GM18520 (cell line): Measurements from ENCODE around the gene OR1F1.
"Not testable (repeated sequence)": the region's sequence is repeated elsewhere in the genome, so short reads cannot be mapped to it uniquely, and the experiment has no call there.

Source experiments
- ATAC-seq: cut with Tn5 transposase; IDR thresholded peaks from one replicate; pipeline ENCODE4 v1.9.1; 2021; ENCODE audit not compliant: unreplicated experiment

The OR1F1 gene

GRCh38 chr16:3150346-3151218, 37.4 kb upstream of the OR1F1 start:
- peak; percentile 78 for ATAC-seq

DNA sequence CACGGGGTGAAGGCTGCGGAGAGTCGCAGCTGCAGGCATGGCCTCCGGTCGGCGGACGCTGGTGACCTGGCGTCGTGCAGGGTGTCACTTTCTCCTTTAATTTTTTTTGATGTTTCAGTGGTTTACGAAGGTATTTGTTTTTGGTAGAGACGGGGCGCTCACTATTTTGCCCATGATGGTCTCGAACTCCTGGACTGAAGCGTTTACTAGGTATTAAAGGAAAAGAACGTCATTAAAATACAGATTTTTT, 36.1 kb upstream of the OR1F1 start:
- ATAC-seq, result no peak

DNA sequence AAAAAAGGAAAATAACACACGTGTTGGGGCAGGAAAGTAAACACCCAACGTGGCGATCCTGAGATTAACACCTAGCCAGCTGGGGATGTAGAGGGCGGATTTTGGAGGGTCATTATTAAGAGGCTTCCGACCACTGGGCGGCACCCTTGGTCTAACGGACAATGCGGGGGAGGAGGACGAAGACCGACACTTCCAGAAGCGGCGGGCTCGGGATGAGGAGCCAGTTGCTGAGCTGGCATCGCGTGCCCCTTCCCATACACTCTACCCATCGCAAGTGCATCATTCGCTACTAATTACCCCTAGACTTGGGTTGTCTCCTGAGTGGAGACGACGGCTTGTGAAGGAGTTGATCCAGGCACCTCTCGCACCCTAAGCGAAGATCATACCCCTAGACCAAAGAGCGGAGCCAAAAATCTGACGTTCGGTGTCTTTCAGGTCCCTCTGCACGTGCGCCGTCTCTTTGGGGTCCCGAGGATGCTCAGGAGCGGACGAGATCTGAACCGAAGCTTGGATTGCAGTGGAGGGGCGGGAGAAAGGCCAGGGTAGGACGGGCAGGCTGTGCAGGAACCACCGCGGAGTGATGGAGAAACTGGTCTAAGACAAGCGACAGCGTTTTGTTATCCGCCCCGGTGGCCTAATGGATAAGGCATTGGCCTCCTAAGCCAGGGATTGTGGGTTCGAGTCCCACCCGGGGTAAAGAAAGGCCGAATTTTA, 35.6 kb upstream of the OR1F1 start:
- no peak for ATAC-seq

DNA sequence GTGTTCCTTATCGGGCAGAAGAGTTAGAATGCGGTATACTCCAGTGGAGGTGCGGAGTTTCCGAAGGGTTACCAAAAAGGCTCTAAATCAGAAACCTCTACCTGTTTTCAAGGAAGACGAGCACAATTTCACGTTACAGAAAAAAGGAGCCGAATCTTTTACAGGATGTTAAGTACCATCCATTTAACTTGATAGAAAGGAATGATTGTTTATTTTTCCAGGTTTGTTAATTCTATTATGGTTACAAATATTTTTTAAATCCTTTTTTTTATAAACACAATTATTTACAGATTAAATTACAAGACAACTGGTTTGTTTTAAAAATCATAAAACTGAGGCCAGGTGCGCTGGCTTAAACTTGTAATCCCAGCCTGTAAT, 35.0 kb upstream of the OR1F1 start:
- no peak for ATAC-seq

GRCh38 chr16:3155181-3155580, 32.8 kb upstream of the OR1F1 start:
- ATAC-seq, result no peak

DNA sequence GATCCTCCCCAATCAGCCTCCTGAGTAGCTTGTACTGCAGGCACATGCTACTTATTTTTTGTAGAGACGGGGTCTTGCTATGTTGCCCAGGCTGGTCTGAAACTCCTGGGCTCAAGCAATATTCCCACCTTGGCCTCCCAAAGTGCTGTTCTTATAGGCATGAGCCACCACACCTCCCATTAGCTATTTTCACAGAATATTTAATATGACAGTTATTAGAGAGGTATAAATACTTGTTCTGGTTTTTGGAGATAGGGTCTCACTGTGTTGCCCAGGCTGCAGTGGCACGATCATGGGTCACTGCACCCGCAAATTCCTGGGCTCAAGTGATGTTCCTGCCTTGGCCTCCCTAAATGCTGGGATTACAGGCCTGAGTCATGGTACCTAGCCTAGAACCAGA, 32.0 kb upstream of the OR1F1 start:
- no peak for ATAC-seq

DNA sequence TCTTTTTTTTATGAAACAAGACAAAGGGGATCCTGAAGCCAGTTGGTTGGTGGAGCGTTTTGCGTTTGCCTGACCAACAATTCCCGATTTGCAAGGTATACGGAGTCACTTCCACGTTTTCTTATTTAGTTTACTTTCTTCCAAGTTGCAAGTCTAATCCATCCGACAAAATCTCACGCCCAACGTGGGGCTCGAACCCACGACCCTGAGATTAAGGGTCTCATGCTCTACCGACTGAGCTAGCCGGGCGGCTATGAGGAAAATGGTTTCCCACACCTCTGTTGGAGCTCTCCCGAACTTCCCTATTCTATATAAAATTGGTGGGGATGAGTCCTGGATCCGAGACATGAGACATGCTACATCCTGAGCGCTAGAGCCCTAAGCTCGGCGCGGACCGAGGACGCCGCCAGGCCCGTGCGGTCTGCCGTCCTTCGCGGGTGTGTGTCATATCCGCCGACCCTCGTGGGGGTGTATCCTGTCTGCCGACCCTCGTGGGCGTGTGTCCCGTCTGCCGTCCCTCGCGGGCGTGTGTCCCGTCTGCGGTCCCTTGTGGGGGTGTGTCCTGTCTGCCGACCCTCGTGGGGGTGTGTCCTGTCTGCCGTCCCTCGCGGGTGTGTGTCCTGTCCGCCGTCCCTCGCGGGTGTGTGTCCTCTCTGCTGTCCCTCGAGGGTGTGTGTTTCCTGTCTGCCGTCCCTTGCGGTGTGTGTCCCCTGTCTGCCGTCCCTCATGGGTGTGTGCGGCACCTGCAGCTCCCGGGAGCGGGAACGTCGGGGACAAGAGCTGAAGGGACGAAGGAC, 30.6 kb upstream of the OR1F1 start:
- no peak for ATAC-seq

DNA sequence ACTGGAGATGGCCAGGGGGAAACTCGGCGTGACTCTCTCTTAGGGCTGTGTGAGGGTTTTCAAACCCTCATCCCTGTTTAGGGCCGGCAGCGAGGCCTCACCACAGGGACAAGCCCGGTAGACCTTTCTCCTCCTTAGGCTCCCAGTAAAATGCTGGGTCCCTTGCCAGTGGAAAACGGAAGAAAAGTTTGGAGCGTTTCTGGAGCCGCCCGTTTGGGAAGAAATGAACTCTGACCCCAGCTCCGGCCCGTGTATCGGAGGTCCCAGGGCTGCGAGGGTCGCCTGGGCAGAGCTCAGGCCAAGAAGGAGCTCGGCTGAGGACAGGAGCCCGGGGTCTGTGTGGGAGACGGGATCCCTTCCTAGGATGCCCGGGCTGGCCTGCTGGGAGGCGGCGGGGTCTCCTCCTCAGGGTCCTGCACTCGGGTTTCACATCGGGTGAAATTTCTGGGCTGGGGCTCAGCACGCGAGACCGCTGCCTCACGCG, 29.9 kb upstream of the OR1F1 start:
- no peak for ATAC-seq

GRCh38 chr16:3158510-3159314, 29.3 kb upstream of the OR1F1 start:
- no peak for ATAC-seq

GRCh38 chr16:3161235-3162018, 26.6 kb upstream of the OR1F1 start:
- no peak for ATAC-seq

GRCh38 chr16:3164121-3164991, 23.6 kb upstream of the OR1F1 start:
- no peak for ATAC-seq

DNA sequence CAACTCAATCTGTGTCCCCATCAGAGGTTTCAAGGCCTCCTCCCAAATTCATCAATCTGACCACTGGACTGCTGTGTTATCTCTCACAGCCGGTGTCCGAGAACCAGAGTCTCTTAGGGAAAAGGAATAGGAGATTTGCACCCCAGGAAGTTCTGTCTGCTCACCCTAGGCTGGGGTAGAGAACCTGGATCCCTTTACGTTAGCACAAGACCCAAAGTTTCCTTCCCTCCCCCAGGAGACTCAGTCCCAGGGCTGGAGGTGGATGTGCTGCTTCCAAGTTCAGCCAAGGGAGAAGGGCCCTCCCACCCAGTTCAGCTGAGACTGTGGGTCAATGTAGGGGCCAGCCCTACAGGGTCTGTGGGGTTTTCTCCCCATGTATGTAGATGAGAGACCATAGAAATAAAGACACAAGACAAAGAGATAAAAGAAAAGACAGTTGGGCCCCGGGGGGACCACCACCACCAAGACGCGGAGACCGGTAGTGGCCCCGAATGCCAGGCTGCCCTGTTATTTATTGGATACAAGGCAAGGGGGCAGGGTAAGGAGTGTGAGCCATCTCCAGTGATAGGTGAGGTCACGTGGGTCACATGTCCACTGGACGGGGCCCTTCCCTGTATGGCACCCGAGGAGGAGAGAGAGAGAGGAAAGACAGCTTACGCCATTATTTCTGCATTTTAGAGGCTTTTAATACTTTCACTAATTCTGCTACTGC, 22.7 kb upstream of the OR1F1 start:
- ATAC-seq, result no peak

GRCh38 chr16:3166505-3166886, 21.5 kb upstream of the OR1F1 start:
- no peak for ATAC-seq

- ATAC-seq, result not testable (repeated sequence)
Observed at GRCh38 chr16:3168729-3169128, 19.3 kb upstream of the OR1F1 start.

GRCh38 chr16:3170440-3171180, 17.4 kb upstream of the OR1F1 start:
- no peak for ATAC-seq

DNA sequence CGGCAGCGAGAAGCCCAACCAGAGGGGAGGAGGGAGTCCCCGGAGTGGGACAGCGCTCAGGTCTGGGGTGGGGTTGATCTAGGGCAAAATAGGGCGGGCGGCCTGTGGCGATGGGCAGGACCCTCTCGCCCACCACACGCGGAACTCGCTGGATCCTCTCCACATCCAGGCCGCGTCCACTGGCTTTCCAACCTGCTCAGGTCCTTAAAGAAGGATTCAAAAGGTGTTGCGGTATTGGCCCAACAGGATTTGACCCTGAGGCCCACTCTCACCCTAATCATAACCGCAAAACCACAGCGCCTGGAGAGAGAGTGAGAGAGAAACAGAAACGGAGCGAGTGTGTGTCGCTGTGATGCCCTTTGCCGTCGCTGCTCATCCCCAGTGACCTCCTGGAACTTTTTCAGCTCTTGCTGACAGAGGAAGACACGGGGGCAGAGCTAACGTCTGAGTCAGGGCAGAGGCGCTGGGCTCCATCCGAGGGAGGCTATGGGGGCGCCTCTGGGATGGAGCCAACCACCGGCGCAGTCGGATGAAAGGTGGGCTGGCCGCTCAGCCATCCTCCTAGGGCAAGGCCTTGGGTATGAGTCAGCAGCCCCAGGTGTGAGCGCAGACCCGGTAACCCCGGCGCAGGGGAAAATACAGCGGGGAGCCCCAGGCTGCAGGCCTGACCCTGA, 16.7 kb upstream of the OR1F1 start:
- no peak for ATAC-seq

DNA sequence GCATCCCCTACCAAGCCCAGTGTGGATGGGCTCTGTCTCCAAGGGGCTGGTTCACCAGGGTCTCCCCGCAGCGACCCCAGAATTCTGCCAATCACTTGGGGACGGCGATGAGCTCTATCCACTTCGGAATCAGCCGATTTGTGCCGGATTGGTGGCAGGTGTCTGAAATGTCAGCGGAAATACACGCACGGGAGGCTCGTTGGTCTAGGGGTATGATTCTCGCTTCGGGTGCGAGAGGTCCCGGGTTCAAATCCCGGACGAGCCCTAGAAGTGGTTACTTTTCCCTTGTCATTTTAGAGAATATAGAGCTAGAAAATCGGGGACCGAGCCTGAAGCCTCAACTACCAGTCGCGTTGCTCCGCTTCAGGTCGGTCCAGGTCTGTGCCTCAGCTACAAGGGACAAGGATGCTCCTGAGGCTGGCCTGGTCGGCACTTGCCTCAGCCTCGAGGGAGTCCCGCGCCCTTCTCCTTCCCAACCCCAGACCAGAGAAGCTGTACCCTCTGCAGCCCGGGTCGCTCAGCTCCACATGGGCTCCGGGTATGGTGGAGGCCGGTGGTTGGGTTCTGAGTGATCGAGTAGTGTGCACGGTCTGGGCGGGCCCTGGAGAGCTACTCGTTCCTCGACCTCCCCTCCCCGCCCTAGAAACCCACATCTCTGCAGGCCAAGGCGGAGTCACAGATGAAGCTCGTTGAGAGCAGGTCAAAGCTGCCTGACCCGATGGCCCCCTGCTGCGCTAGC, 16.0 kb upstream of the OR1F1 start:
- no peak for ATAC-seq
